ENCODE measurements around the gene PIP4K2C. TPM values are rescaled to one million over a fixed set of nuclear protein-coding genes. Genes with fewer than 3 reads are reported as not detected.

PIP4K2C gene
- total and polyA plus RNA-seq, 7 experiments from 2014 or later: 18.5 to 29.7 (median 21.9) TPM

DNA sequence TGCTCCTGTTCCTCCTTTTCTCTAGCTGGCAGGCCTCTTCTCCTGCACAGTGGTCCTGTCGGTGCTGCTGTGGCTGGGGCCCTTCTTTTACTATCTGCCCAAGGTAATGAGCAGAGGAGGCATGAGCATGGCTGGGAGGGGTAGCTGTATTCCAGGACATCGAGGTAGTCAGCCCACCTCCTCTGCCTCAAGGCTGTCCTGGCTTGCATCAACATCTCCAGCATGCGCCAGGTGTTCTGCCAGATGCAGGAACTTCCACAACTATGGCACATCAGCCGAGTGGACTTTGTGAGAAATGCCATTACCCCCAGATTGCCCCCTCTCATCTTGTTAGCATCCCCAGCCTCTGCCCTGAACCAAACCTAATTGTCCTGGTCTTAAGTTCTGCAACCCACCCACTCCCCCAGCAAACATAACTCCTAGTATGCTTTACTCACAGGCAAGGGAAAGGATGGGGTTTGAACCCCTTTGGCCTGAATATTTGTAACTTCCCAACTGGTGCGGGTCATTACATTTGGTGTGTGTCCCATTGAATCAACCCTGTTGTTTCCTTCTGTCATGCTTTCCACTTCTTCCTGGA lies 32.9 kb downstream of the PIP4K2C start:
- no peak for ATAC-seq
- intact Hi-C loops (cut with micrococcal nuclease): loop anchor here in 1 of 2 donors (10.0 kb wide), 1 partner anchor 379 kb away; no protein-coding TSS in a partner anchor

DNA sequence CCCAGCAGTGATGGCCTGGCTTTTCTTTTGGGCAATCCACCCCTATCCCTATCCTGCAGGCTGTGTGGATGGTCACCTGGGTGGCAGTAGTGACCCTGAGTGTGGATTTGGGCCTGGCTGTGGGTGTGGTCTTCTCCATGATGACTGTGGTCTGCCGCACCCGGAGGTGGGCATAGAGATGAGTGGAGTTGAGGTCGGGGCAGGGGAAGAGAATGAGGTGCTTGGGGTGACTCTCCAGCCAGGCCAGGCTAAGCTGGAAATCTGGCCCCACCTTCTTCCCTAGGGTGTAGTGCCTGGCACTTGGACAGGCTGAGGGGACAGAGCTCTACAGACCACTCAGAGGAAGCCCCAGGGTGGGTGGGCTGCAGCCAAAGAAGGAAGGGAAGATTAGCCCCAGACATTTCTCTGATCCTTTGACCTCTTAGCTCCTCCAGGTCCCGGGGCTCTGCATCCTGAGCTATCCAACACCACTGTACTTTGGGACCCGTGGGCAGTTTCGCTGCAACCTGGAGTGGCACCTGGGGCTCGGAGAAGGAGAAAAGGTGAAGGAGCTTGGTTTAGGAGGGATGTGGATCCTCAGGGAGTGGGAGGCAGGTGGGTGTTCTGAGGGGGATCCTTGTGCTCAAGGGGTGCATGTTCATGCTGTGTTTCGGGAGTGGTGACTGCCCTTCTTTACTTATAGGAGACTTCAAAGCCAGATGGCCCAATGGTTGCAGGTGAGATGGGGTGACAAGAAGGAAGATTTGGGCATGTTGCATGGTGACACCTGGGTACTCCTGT lies 33.6 kb downstream of the PIP4K2C start:
- no peak for ATAC-seq
- H3K4me1 Mint-ChIP-seq: peaks cover 19 to 39% (median 24%) of the 10 kb centered on the region in 7 donors
- H3K27me3 Mint-ChIP-seq: peaks cover 81 to 98% (median 86%) of the 10 kb centered on the region in 5 donors
- H3K27ac Mint-ChIP-seq: no peak overlapping the region
- Histone ChIP-seq H3K36me3 (ENCODE audit: control insufficient read depth in 2 of 3, insufficient read depth in 3 of 3, low read length in 3 of 3) (no peaks in the 10 kb centered on the region), H3K4me1 (ENCODE audit: control insufficient read depth in 2 of 2, insufficient read depth in 2 of 2, low read length in 2 of 2) (peaks cover 16 to 26% of the 10 kb centered on the region in 2 donors), H3K4me3 (ENCODE audit: low read length) (no peak overlapping the region), H3K9me3 (ENCODE audit: control insufficient read depth in 2 of 3, low read length in 3 of 3) (no peaks in the 10 kb centered on the region), H3K27me3 (ENCODE audit: control insufficient read depth in 2 of 2, insufficient read depth in 2 of 2, low read length in 2 of 2) (peaks cover 17 to 61% of the 10 kb centered on the region in 2 donors), H3K27ac (ENCODE audit: low read depth, low read length) (no peak overlapping the region)
- ChIA-PET POLR2A (interaction anchor here (1.1 kb wide), 2 partner anchors 10 to 40 kb away, joined by 3 read pairs; no protein-coding TSS in a partner anchor), CTCF (interaction anchor here (0.9 to 1.7 kb wide), 2 partner anchors 41 to 101 kb away, joined by 3 to 8 read pairs; no protein-coding TSS in a partner anchor)
- intact Hi-C loops (cut with micrococcal nuclease): loop anchor here in 1 of 2 donors (10.0 kb wide), 1 partner anchor 380 kb away; no protein-coding TSS in a partner anchor
- H3K9me3 Mint-ChIP-seq: no peaks in the 10 kb centered on the region
- DNase-seq: peak in 1 of 9 donors; percentile 15
- no peak overlapping the region for H3K4me3 Mint-ChIP-seq
- peaks cover 0 to 5% (median 0%) of the 10 kb centered on the region in 5 donors for H3K36me3 Mint-ChIP-seq

More for the DNA sequence above, 32.9 kb downstream of the PIP4K2C start:
- Mint-ChIP-seq H3K27ac (no peak overlapping the region), H3K9me3 (no peaks in the 10 kb centered on the region), H3K4me1 (peaks cover 22 to 44% (median 29%) of the 10 kb centered on the region in 7 donors), H3K4me3 (peak overlapping the region in 1 of 10 donors; percentile 9), H3K36me3 (peaks cover 0 to 5% (median 0%) of the 10 kb centered on the region in 5 donors), H3K27me3 (peaks cover 84 to 99% (median 89%) of the 10 kb centered on the region in 5 donors)
- Histone ChIP-seq H3K27ac (ENCODE audit: low read depth, low read length) (no peak overlapping the region), H3K4me3 (ENCODE audit: low read length) (no peak overlapping the region), H3K9me3 (ENCODE audit: control insufficient read depth in 2 of 3, low read length in 3 of 3) (no peaks in the 10 kb centered on the region), H3K27me3 (ENCODE audit: control insufficient read depth in 2 of 2, insufficient read depth in 2 of 2, low read length in 2 of 2) (peaks cover 17 to 61% of the 10 kb centered on the region in 2 donors), H3K36me3 (ENCODE audit: control insufficient read depth in 2 of 3, insufficient read depth in 3 of 3, low read length in 3 of 3) (no peaks in the 10 kb centered on the region), H3K4me1 (ENCODE audit: control insufficient read depth in 2 of 2, insufficient read depth in 2 of 2, low read length in 2 of 2) (peaks cover 20 to 30% of the 10 kb centered on the region in 2 donors)
- CTCF ChIA-PET: interaction anchor here (0.7 to 1.7 kb wide), 2 partner anchors 41 to 42 kb away, joined by 3 to 8 read pairs; no protein-coding TSS in a partner anchor
- POLR2A ChIA-PET: no interaction called here
- peak in 1 of 9 donors; percentile 8 for DNase-seq

DNA sequence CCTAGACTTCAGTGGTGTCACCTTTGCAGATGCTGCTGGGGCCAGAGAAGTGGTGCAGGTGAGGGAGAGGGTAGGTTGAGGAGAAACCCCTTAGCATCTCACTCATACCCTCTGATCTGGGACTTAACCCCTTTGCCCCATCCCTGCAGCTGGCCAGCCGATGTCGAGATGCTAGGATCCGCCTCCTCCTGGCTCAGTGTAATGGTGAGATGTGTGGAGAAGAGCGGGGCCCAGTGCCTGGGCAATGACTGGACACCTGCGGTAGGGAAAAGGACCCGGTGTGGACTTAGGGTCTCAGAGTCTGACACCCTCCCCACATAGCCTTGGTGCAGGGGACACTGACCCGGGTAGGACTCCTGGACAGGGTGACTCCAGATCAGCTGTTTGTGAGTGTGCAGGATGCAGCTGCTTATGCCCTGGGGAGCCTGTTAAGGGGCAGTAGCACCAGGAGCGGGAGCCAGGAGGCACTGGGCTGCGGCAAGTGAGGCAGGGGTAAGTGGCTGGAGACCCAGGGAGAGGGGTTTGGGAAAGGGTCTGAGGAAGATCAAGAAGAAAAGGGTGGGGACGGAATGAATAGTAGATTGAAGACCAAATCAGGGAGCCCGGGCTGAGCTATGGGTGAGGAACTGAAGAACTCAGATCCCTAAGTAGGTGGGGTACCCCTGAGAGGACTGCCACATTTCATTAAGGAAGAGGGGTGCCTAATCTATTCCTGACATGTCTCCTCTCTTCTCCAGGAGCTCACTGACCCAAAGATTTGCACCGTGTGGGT lies 34.5 kb downstream of the PIP4K2C start:
- Histone ChIP-seq H3K27ac (ENCODE audit: low read depth, low read length) (no peak overlapping the region), H3K4me1 (ENCODE audit: control insufficient read depth in 2 of 2, insufficient read depth in 2 of 2, low read length in 2 of 2) (peaks cover 13 to 18% of the 10 kb centered on the region in 2 donors), H3K36me3 (ENCODE audit: control insufficient read depth in 2 of 3, insufficient read depth in 3 of 3, low read length in 3 of 3) (no peaks in the 10 kb centered on the region), H3K27me3 (ENCODE audit: control insufficient read depth in 2 of 2, insufficient read depth in 2 of 2, low read length in 2 of 2) (peaks cover 12 to 53% of the 10 kb centered on the region in 2 donors), H3K4me3 (ENCODE audit: low read length) (no peak overlapping the region), H3K9me3 (ENCODE audit: control insufficient read depth in 2 of 3, low read length in 3 of 3) (no peaks in the 10 kb centered on the region)
- CTCF ChIA-PET: interaction anchor here (0.8 to 1.7 kb wide), 4 partner anchors 41 to 167 kb away, joined by 3 to 8 read pairs (median 3); no protein-coding TSS in a partner anchor
- Mint-ChIP-seq H3K9me3 (no peaks in the 10 kb centered on the region), H3K36me3 (peaks cover 0 to 5% (median 0%) of the 10 kb centered on the region in 5 donors), H3K27me3 (peaks cover 82 to 98% (median 86%) of the 10 kb centered on the region in 5 donors), H3K4me1 (peaks cover 16 to 33% (median 19%) of the 10 kb centered on the region in 7 donors), H3K4me3 (no peak overlapping the region), H3K27ac (no peak overlapping the region)
- intact Hi-C loops (cut with micrococcal nuclease): loop anchor here in 1 of 2 donors (10.0 kb wide), 1 partner anchor 381 kb away; no protein-coding TSS in a partner anchor
- POLR2A ChIA-PET: interaction anchor here (1.1 kb wide), 2 partner anchors 9 to 41 kb away, joined by 3 read pairs; no protein-coding TSS in a partner anchor
- DNase-seq (peak in 1 of 9 donors; percentile 14), ATAC-seq (no peak)

DNA sequence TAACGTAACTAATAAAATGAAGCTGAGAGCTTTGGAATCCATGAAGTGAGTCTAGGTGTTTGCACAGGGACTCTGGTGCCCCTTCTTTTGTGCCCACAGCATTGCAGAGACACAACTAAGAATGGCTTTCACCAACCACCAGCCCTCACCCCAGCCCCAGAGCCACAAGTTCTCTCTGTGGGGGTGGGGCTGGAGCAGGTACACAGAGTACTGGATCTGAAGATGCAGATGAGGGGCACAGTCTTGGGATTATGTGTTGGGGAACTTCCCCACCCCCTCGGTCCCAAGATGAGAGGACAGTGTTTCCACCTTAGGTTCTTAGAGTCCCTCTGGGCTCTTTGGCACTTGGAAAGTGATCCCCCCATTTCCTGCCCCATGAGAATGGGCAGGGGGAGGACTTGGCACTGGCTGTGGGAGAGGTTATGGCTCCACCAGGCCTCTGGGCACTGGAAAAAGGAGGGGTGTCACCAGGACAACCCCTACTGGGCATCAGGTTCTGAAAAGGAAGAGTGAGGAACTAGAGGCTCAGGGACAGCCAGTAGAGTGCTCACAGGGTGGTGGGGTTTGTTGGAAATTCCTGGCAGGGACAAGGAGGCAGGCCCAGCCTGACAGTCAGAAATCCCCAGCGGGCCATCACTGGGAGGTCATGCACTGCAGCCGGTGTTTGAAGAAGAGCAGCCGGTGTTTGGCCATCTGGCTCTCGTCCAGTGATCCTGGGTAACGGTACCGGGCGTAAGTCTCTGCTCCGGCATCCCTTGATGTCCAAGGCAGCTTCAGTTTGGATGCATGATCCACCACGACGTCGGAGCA lies 35.3 kb downstream of the PIP4K2C start:
- Histone ChIP-seq H3K4me3 (ENCODE audit: low read length) (no peak overlapping the region), H3K27me3 (ENCODE audit: control insufficient read depth in 2 of 2, insufficient read depth in 2 of 2, low read length in 2 of 2) (peaks cover 8 to 48% of the 10 kb centered on the region in 2 donors), H3K4me1 (ENCODE audit: control insufficient read depth in 2 of 2, insufficient read depth in 2 of 2, low read length in 2 of 2) (peaks cover 4 to 9% of the 10 kb centered on the region in 2 donors), H3K9me3 (ENCODE audit: control insufficient read depth in 2 of 3, low read length in 3 of 3) (no peaks in the 10 kb centered on the region), H3K36me3 (ENCODE audit: control insufficient read depth in 2 of 3, insufficient read depth in 3 of 3, low read length in 3 of 3) (no peaks in the 10 kb centered on the region), H3K27ac (ENCODE audit: low read depth, low read length) (no peak overlapping the region)
- Mint-ChIP-seq H3K4me3 (peak overlapping the region in 2 of 10 donors; percentile 14 to 29), H3K4me1 (peaks cover 7 to 24% (median 10%) of the 10 kb centered on the region in 7 donors), H3K9me3 (no peaks in the 10 kb centered on the region), H3K27me3 (peaks cover 82 to 98% (median 86%) of the 10 kb centered on the region in 5 donors), H3K36me3 (peaks cover 0 to 5% (median 0%) of the 10 kb centered on the region in 5 donors), H3K27ac (no peak overlapping the region)
- CTCF ChIA-PET: interaction anchor here (0.8 to 1.0 kb wide), 3 partner anchors 42 to 168 kb away, joined by 3 read pairs; no protein-coding TSS in a partner anchor
- intact Hi-C loops (cut with micrococcal nuclease): loop anchor here in 1 of 2 donors (10.0 kb wide), 1 partner anchor 382 kb away; no protein-coding TSS in a partner anchor
- peak in 1 of 9 donors; percentile 18 for DNase-seq
- POLR2A ChIA-PET: no interaction called here
- no peak for ATAC-seq

DNA sequence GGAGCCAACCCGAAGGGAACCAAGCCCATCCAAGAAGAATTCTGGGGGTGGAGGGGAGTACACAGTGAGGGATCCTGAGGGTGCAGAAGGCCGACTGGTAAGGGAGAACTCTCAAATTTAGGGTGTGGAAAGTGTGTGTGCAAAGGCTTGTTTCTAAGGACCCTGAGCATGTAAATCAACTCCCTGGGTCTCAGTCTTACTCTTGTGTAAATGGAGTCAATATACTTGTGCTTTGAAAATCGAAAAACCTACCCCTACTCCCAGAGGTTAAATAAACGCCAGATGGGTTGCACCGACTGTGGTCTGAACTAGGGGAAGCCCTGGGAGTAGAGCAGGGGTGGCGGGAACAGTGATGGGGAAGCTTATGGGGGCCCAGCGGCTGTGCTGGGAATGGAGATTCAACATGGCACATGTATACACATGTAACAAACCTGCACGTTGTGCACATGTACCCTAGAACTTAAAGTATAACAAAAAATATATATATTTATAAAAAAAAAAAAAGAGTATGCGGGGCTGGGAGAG lies 36.0 kb downstream of the PIP4K2C start:
- Mint-ChIP-seq H3K27me3 (peaks cover 78 to 97% (median 84%) of the 10 kb centered on the region in 5 donors), H3K36me3 (peaks cover 0 to 3% (median 0%) of the 10 kb centered on the region in 5 donors), H3K9me3 (no peaks in the 10 kb centered on the region), H3K27ac (no peak overlapping the region), H3K4me3 (peak overlapping the region in 7 of 10 donors; percentile 9 to 69 (median 41)), H3K4me1 (peaks cover 4 to 19% (median 7%) of the 10 kb centered on the region in 7 donors)
- no peaks in the 10 kb centered on the region for H3K36me3 ChIP-seq (ENCODE audit: control insufficient read depth in 2 of 3, insufficient read depth in 3 of 3, low read length in 3 of 3)
- ChIA-PET CTCF (interaction anchor here (0.7 to 1.3 kb wide), 5 partner anchors 34 to 164 kb away, joined by 3 read pairs; partner anchors contain the start of gene TSPAN31), POLR2A (interaction anchor here (0.6 to 1.2 kb wide), 2 partner anchors 12 to 42 kb away, joined by 3 to 4 read pairs; no protein-coding TSS in a partner anchor)
- H3K9me3 ChIP-seq (ENCODE audit: control insufficient read depth in 2 of 3, low read length in 3 of 3): no peaks in the 10 kb centered on the region
- intact Hi-C loops (cut with micrococcal nuclease): loop anchor here in 1 of 2 donors (10.0 kb wide), 1 partner anchor 382 kb away; no protein-coding TSS in a partner anchor
- H3K27ac ChIP-seq (ENCODE audit: low read depth, low read length): no peak overlapping the region
- H3K27me3 ChIP-seq (ENCODE audit: control insufficient read depth in 2 of 2, insufficient read depth in 2 of 2, low read length in 2 of 2): peaks cover 6 to 46% of the 10 kb centered on the region in 2 donors
- DNase-seq (peak in 1 of 9 donors; percentile 19), ATAC-seq (no peak)
- H3K4me1 ChIP-seq (ENCODE audit: control insufficient read depth in 2 of 2, insufficient read depth in 2 of 2, low read length in 2 of 2): peaks cover 0 to 5% of the 10 kb centered on the region in 2 donors
- no peak overlapping the region for H3K4me3 ChIP-seq (ENCODE audit: low read length)
